ENCODE data around the gene CYB5A.

Gene CYB5A

GRCh38 chr18:74230922-74231714, 60.6 kb downstream of the CYB5A start:
- DNase-seq: no peak
- Histone ChIP-seq H3K36me3 (replicated peaks; ENCODE audit: insufficient read depth, low read length) (no peaks in the 10 kb centered on the region), H3K4me3 (ENCODE audit: low read length) (no peak overlapping the region), H3K27me3 (replicated peaks; ENCODE audit: insufficient read depth, low read length) (no peaks in the 10 kb centered on the region), H3K79me2 (ENCODE audit: low read length) (no peaks in the 10 kb centered on the region), H4K20me1 (ENCODE audit: insufficient read depth, low read length) (no peaks in the 10 kb centered on the region), H2AFZ (ENCODE audit: low read length) (no peak overlapping the region), H3K9me2 (replicated peaks; ENCODE audit: insufficient read depth, low read length) (no peaks in the 10 kb centered on the region), H3F3A (ENCODE audit: insufficient read depth, low read length) (no peaks in the 10 kb centered on the region), H3K27ac (ENCODE audit: low read length) (no peak overlapping the region), H3K4me1 (ENCODE audit: low read length) (no peaks in the 10 kb centered on the region), H3K4me2 (ENCODE audit: low read depth, low read length) (no peak overlapping the region), H3K9me3 (replicated peaks; ENCODE audit: insufficient read depth, low read length) (no peaks in the 10 kb centered on the region), H3K9ac (ENCODE audit: low read length) (no peak overlapping the region)
- TF ChIP-seq EZH2 (optimal IDR thresholded peaks at IDR 0.05; ENCODE audit: low read depth, low read length): no peak
- TF ChIP-seq EZH2phosphoT487 (IDR thresholded peaks at IDR 0.05; ENCODE audit: low read length): no peak
- TF ChIP-seq CTCF (IDR thresholded peaks at IDR 0.05; ENCODE audit: low read length): no peak

GRCh38 chr18:74229891-74230290, 61.9 kb downstream of the CYB5A start:
- TF ChIP-seq EZH2phosphoT487 (IDR thresholded peaks at IDR 0.05; ENCODE audit: low read length): no peak
- TF ChIP-seq CTCF (IDR thresholded peaks at IDR 0.05; ENCODE audit: low read length): no peak
- no peak for TF ChIP-seq EZH2 (optimal IDR thresholded peaks at IDR 0.05; ENCODE audit: low read depth, low read length)
- no peaks in the 10 kb centered on the region for H3F3A ChIP-seq (ENCODE audit: insufficient read depth, low read length)
- no peak overlapping the region for H3K9ac ChIP-seq (ENCODE audit: low read length)
- no peaks in the 10 kb centered on the region for H4K20me1 ChIP-seq (ENCODE audit: insufficient read depth, low read length)
- H3K27me3 ChIP-seq (replicated peaks; ENCODE audit: insufficient read depth, low read length): no peaks in the 10 kb centered on the region
- no peaks in the 10 kb centered on the region for H3K9me2 ChIP-seq (replicated peaks; ENCODE audit: insufficient read depth, low read length)
- H3K4me3 ChIP-seq (ENCODE audit: low read length): no peak overlapping the region
- H3K9me3 ChIP-seq (replicated peaks; ENCODE audit: insufficient read depth, low read length): no peaks in the 10 kb centered on the region
- no peak overlapping the region for H3K4me2 ChIP-seq (ENCODE audit: low read depth, low read length)
- no peaks in the 10 kb centered on the region for H3K4me1 ChIP-seq (ENCODE audit: low read length)
- H3K36me3 ChIP-seq (replicated peaks; ENCODE audit: insufficient read depth, low read length): no peaks in the 10 kb centered on the region
- H2AFZ ChIP-seq (ENCODE audit: low read length): no peak overlapping the region
- H3K79me2 ChIP-seq (ENCODE audit: low read length): no peaks in the 10 kb centered on the region
- H3K27ac ChIP-seq (ENCODE audit: low read length): no peak overlapping the region
- no peak for DNase-seq

GRCh38 chr18:74229005-74229404, 62.8 kb downstream of the CYB5A start:
- DNase-seq: no peak
- no peaks in the 10 kb centered on the region for H3F3A ChIP-seq (ENCODE audit: insufficient read depth, low read length)
- H3K79me2 ChIP-seq (ENCODE audit: low read length): no peaks in the 10 kb centered on the region
- H4K20me1 ChIP-seq (ENCODE audit: insufficient read depth, low read length): no peaks in the 10 kb centered on the region
- H3K9ac ChIP-seq (ENCODE audit: low read length): no peak overlapping the region
- H3K9me3 ChIP-seq (replicated peaks; ENCODE audit: insufficient read depth, low read length): no peaks in the 10 kb centered on the region
- H3K27me3 ChIP-seq (replicated peaks; ENCODE audit: insufficient read depth, low read length): no peaks in the 10 kb centered on the region
- H3K4me1 ChIP-seq (ENCODE audit: low read length): no peaks in the 10 kb centered on the region
- no peaks in the 10 kb centered on the region for H3K9me2 ChIP-seq (replicated peaks; ENCODE audit: insufficient read depth, low read length)
- TF ChIP-seq EZH2 (optimal IDR thresholded peaks at IDR 0.05; ENCODE audit: low read depth, low read length) (no peak), CTCF (IDR thresholded peaks at IDR 0.05; ENCODE audit: low read length) (no peak), EZH2phosphoT487 (IDR thresholded peaks at IDR 0.05; ENCODE audit: low read length) (no peak)
- H3K4me2 ChIP-seq (ENCODE audit: low read depth, low read length): no peak overlapping the region
- H3K4me3 ChIP-seq (ENCODE audit: low read length): no peak overlapping the region
- H3K27ac ChIP-seq (ENCODE audit: low read length): no peak overlapping the region
- H2AFZ ChIP-seq (ENCODE audit: low read length): no peak overlapping the region
- no peaks in the 10 kb centered on the region for H3K36me3 ChIP-seq (replicated peaks; ENCODE audit: insufficient read depth, low read length)
